ENCODE results near the gene NSMCE1. TPM values are rescaled to one million over a fixed set of nuclear protein-coding genes. Genes with fewer than 3 reads are reported as not detected.

NSMCE1 gene
- total and polyA plus RNA-seq, 2 donors (not counting 1 experiment from before 2014, with no cell fraction given), result 48.8 to 142 TPM

DNA sequence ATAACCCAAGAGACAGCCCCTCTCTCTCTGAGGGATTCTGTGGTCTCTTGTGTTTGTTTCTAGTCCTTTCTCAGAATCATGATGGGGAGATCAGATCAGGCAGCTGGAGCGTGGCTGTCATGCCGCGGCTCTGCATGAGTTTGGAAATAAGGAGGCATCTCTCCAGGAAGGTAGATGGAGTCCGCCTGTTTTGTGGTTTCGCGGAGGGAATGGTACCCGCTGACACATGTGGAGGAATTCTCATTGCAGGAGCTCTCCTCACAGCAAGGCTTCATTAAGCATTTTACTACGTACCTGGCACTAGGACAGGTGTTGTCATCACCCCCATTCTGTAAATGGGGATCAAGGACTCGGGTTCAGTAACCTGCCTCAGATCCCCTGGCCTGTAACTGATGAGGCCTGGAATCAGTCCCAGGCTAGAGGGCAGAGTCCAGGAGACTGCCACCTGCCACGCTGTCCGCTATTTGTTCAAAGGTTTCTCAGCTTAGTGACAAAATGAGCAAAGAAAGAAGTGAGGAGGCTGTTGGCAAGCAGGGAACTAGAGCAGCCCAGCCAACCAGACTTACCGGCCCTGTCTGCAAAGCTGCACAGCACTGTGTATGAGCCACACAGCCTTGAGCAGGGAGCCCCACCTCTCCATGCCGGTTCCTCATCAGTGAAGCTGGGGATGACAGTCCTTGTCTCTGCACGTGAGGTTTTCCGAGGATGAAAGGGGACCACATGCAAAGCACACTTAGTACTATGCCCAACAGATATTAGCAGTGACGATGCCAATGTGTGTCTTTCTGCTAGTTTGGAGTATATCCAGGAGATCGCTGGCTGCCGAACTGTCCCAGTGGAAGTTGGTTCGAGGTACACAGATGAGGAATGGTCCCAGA lies 54.2 kb downstream of the NSMCE1 start:
- no peak for DNase-seq (ENCODE audit: low read depth in 2 of 2)
- Histone ChIP-seq H3K36me3 (ENCODE audit: control insufficient read depth, insufficient read depth, low read length) (peaks cover 8% of the 10 kb centered on the region), H3K4me1 (ENCODE audit: control insufficient read depth, extremely low read depth, insufficient read depth, low read length) (no peaks in the 10 kb centered on the region), H3K9me3 (ENCODE audit: control insufficient read depth, insufficient read depth, low read depth, low read length) (no peaks in the 10 kb centered on the region), H3K27me3 (ENCODE audit: control insufficient read depth, insufficient read depth, low read length) (no peaks in the 10 kb centered on the region), H3K4me3 (replicated peaks in 1 of 4; ENCODE audit: control extremely low read depth in 1 of 4, insufficient read depth in 1 of 4, low read depth in 3 of 4, low read length in 4 of 4) (no peak overlapping the region), H3K27ac (ENCODE audit: insufficient read depth, low read length) (no peak overlapping the region), H2AFZ (ENCODE audit: low read length) (no peak overlapping the region), H3K9ac (ENCODE audit: insufficient read depth, low read length) (no peak overlapping the region), H3K79me2 (ENCODE audit: control insufficient read depth, insufficient read depth, low read length) (no peaks in the 10 kb centered on the region), H4K20me1 (ENCODE audit: control insufficient read depth, extremely low read depth, insufficient read depth, low read length) (no peaks in the 10 kb centered on the region), H3K4me2 (ENCODE audit: extremely low read depth, insufficient read depth, low read length) (no peak overlapping the region)
- TF ChIP-seq, protein P1, sequence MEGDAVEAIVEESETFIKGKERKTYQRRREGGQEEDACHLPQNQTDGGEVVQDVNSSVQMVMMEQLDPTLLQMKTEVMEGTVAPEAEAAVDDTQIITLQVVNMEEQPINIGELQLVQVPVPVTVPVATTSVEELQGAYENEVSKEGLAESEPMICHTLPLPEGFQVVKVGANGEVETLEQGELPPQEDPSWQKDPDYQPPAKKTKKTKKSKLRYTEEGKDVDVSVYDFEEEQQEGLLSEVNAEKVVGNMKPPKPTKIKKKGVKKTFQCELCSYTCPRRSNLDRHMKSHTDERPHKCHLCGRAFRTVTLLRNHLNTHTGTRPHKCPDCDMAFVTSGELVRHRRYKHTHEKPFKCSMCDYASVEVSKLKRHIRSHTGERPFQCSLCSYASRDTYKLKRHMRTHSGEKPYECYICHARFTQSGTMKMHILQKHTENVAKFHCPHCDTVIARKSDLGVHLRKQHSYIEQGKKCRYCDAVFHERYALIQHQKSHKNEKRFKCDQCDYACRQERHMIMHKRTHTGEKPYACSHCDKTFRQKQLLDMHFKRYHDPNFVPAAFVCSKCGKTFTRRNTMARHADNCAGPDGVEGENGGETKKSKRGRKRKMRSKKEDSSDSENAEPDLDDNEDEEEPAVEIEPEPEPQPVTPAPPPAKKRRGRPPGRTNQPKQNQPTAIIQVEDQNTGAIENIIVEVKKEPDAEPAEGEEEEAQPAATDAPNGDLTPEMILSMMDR (conservative IDR thresholded peaks at IDR 0.05 in 1 of 2, IDR thresholded peaks at IDR 0.05 in 1 of 2; ENCODE audit: low read depth in 1 of 2, low read length in 2 of 2), result no peak
- TF ChIP-seq EZH2 (IDR thresholded peaks at IDR 0.05; ENCODE audit: low read length, missing control alignments), result no peak

DNA sequence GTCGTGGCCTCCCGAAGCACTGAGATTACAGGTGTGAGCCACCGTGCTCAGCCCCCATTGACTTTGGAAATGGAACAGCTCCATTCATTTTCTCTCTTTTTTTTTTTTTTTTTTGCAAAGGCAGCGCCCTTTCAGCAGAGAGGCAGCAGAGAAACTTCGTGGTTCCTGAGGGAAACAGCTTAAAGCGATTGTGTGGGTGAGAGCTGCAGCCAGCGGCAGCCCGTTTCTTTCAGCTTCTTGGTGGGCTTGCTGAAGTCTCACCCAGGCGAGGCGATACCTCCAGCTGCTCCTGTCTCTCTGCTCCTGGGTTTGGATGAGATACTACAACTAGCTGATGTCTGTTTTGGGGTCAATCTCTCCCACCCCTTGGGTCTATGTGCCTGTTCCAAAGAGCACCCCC lies 57.5 kb downstream of the NSMCE1 start:
- Histone ChIP-seq H3K27me3 (ENCODE audit: control insufficient read depth, insufficient read depth, low read length) (no peaks in the 10 kb centered on the region), H3K4me2 (ENCODE audit: extremely low read depth, insufficient read depth, low read length) (no peak overlapping the region), H3K27ac (ENCODE audit: insufficient read depth, low read length) (no peak overlapping the region), H4K20me1 (ENCODE audit: control insufficient read depth, extremely low read depth, insufficient read depth, low read length) (no peaks in the 10 kb centered on the region), H3K9me3 (ENCODE audit: control insufficient read depth, insufficient read depth, low read depth, low read length) (no peaks in the 10 kb centered on the region), H3K4me1 (ENCODE audit: control insufficient read depth, extremely low read depth, insufficient read depth, low read length) (no peaks in the 10 kb centered on the region), H3K36me3 (ENCODE audit: control insufficient read depth, insufficient read depth, low read length) (peaks cover 8% of the 10 kb centered on the region), H3K9ac (ENCODE audit: insufficient read depth, low read length) (no peak overlapping the region), H2AFZ (ENCODE audit: low read length) (no peak overlapping the region), H3K79me2 (ENCODE audit: control insufficient read depth, insufficient read depth, low read length) (no peaks in the 10 kb centered on the region), H3K4me3 (replicated peaks in 1 of 4; ENCODE audit: control extremely low read depth in 1 of 4, insufficient read depth in 1 of 4, low read depth in 3 of 4, low read length in 4 of 4) (no peak overlapping the region)
- TF ChIP-seq, protein P1 (conservative IDR thresholded peaks at IDR 0.05 in 1 of 2, IDR thresholded peaks at IDR 0.05 in 1 of 2; ENCODE audit: low read depth in 1 of 2, low read length in 2 of 2), result no peak
- no peak for TF ChIP-seq EZH2 (IDR thresholded peaks at IDR 0.05; ENCODE audit: low read length, missing control alignments)
- DNase-seq (ENCODE audit: low read depth in 2 of 2), result no peak

DNA sequence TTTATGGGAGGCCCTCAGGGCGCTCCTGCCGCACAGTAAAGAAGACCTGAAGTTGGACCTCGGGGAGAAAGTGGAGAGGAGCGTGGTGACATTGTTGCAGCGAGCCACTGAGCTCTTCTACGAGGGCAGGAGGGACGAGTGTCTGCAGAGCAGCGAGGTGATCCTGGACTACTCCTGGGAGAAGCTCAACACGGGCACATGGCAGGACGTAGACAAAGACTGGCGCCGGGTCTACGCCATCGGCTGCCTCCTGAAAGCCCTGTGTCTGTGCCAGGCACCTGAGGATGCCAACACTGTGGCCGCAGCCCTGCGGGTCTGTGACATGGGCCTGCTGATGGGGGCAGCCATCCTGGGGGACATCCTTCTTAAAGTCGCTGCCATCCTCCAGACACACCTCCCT lies 58.4 kb downstream of the NSMCE1 start:
- Histone ChIP-seq H3K79me2 (ENCODE audit: control insufficient read depth, insufficient read depth, low read length) (no peaks in the 10 kb centered on the region), H3K9me3 (ENCODE audit: control insufficient read depth, insufficient read depth, low read depth, low read length) (no peaks in the 10 kb centered on the region), H3K9ac (ENCODE audit: insufficient read depth, low read length) (no peak overlapping the region), H3K27me3 (ENCODE audit: control insufficient read depth, insufficient read depth, low read length) (no peaks in the 10 kb centered on the region), H3K4me3 (replicated peaks in 1 of 4; ENCODE audit: control extremely low read depth in 1 of 4, insufficient read depth in 1 of 4, low read depth in 3 of 4, low read length in 4 of 4) (no peak overlapping the region), H3K27ac (ENCODE audit: insufficient read depth, low read length) (no peak overlapping the region), H2AFZ (ENCODE audit: low read length) (no peak overlapping the region), H3K4me1 (ENCODE audit: control insufficient read depth, extremely low read depth, insufficient read depth, low read length) (no peaks in the 10 kb centered on the region), H3K4me2 (ENCODE audit: extremely low read depth, insufficient read depth, low read length) (no peak overlapping the region), H3K36me3 (ENCODE audit: control insufficient read depth, insufficient read depth, low read length) (peaks cover 4% of the 10 kb centered on the region), H4K20me1 (ENCODE audit: control insufficient read depth, extremely low read depth, insufficient read depth, low read length) (no peaks in the 10 kb centered on the region)
- TF ChIP-seq EZH2 (IDR thresholded peaks at IDR 0.05; ENCODE audit: low read length, missing control alignments), result no peak
- TF ChIP-seq, protein P1 (conservative IDR thresholded peaks at IDR 0.05 in 1 of 2, IDR thresholded peaks at IDR 0.05 in 1 of 2; ENCODE audit: low read depth in 1 of 2, low read length in 2 of 2), result no peak
- no peak for DNase-seq (ENCODE audit: low read depth in 2 of 2)

Data from fibroblast of lung (primary cell).